B cell (primary cell): Measurements from ENCODE around the gene BEND7. TPM values are rescaled to one million over a fixed set of nuclear protein-coding genes. Genes with fewer than 3 reads are reported as not detected.

Experiments
- ATAC-seq: fragments of 200-7000 bp; cut with Tn5 transposase; one replicate; pipeline ENCODE4 v1.10.0; 2021; ENCODE audit warnings: low read depth, mild to moderate bottlenecking, moderate number of reproducible peaks, moderate library complexity
- CTCF ChIA-PET: fragments of 350-600 bp; sonication (Branson Sonifier 250); formaldehyde crosslinking; loops from one replicate; lab custom pipeline; 2021; ENCODE audit warnings: antibody characterized with exemption, inconsistent platforms; lab: Charles Lee
- POLR2A ChIA-PET: fragments of 350-600 bp; sonication (Branson Sonifier 250); formaldehyde crosslinking; loops from one replicate; lab custom pipeline; 2021; ENCODE audit warnings: antibody characterized with exemption; lab: Charles Lee
- DNase-seq: peaks from one replicate; pipeline ENCODE4 v3.0.0; 2013
- H2AFZ ChIP-seq: 2 replicates; pipeline ENCODE4 v1.6.1; 2012; ENCODE audit warnings: mild to moderate bottlenecking, low read depth, low read length; ENCODE audit not compliant: insufficient read depth, poor library complexity, severe bottlenecking
- H3K27ac ChIP-seq, 2 donors: 1 replicate in 1 of 2; 2 replicates in 1 of 2; pipeline ENCODE4 v1.5.1; 2012 to 2013; ENCODE audit warnings: low read length in 2 of 2, mild to moderate bottlenecking in 2 of 2, moderate library complexity in 1 of 2
- H3K27me3 ChIP-seq, 4 experiments: fragments of 200-600 bp in 1 of 4; sonication (generic) in 1 of 4; replicated peaks in 1 of 4; 1 replicate in 2 of 4; 2 replicates in 2 of 4; pipeline versions ENCODE4 v1.6.1 to v1.7.0; 2013 to 2016; ENCODE audit warnings: low read length in 3 of 4, mild to moderate bottlenecking in 2 of 4, mixed read lengths in 1 of 4, moderate library complexity in 1 of 4; ENCODE audit not compliant: insufficient read depth in 4 of 4, control insufficient read depth in 3 of 4; ENCODE audit errors: control extremely low read depth in 1 of 4
- H3K36me3 ChIP-seq, 2 experiments: replicated peaks in 1 of 2; 1 replicate in 1 of 2; 2 replicates in 1 of 2; pipeline versions ENCODE4 v1.6.1 to v1.7.1; 2013; ENCODE audit warnings: low read length in 1 of 2; ENCODE audit not compliant: insufficient read depth in 2 of 2, control insufficient read depth in 1 of 2; ENCODE audit errors: control extremely low read depth in 1 of 2, extremely low read depth in 1 of 2
- H3K4me1 ChIP-seq, 2 donors: fragments of 200-600 bp in 1 of 2; sonication (generic) in 1 of 2; 1 replicate in 1 of 2; 2 replicates in 1 of 2; pipeline versions ENCODE4 v1.5.1 to v1.6.1; 2013 to 2017; ENCODE audit warnings: low read length in 2 of 2; ENCODE audit not compliant: control insufficient read depth in 2 of 2, insufficient read depth in 2 of 2
- H3K4me2 ChIP-seq: replicated peaks from 2 replicates; pipeline ENCODE3; 2012; ENCODE audit warnings: mild to moderate bottlenecking, low read depth, low read length; ENCODE audit not compliant: poor library complexity, severe bottlenecking
- H3K4me3 ChIP-seq, 5 experiments: fragments of 200-600 bp in 1 of 5; sonication (generic) in 1 of 5; 1 replicate in 3 of 5; 2 replicates in 2 of 5; pipeline versions ENCODE4 v1.5.1 to v1.7.0; 2011 to 2016; ENCODE audit warnings: low read length in 4 of 5, mild to moderate bottlenecking in 4 of 5, low read depth in 2 of 5, control low read depth in 1 of 5, moderate library complexity in 1 of 5; ENCODE audit not compliant: insufficient read depth in 1 of 5; ENCODE audit errors: control extremely low read depth in 1 of 5, extremely low read depth in 1 of 5
- H3K79me2 ChIP-seq: fragments of 200-600 bp; sonication (generic); one replicate; pipeline ENCODE4 v1.6.0; 2016; ENCODE audit warnings: low read length; ENCODE audit not compliant: control insufficient read depth, insufficient read depth
- H3K9ac ChIP-seq: fragments of 200-600 bp; sonication (generic); 2 replicates; pipeline ENCODE4 v1.6.1; 2017; ENCODE audit warnings: mild to moderate bottlenecking, low read length, moderate library complexity
- H3K9me3 ChIP-seq, 3 donors: one replicate each; pipeline versions ENCODE4 v1.6.1 to v1.7.1; 2013; ENCODE audit warnings: low read length in 2 of 3; ENCODE audit not compliant: control insufficient read depth in 2 of 3, insufficient read depth in 1 of 3; ENCODE audit errors: control extremely low read depth in 1 of 3
- H4K20me1 ChIP-seq: 2 replicates; pipeline ENCODE4 v1.6.0; 2012; ENCODE audit warnings: mild to moderate bottlenecking, low read length; ENCODE audit not compliant: insufficient read depth, control insufficient read depth, poor library complexity, severe bottlenecking
- H3K27ac Mint-ChIP-seq: one replicate; pipeline ENCODE4 v1.8.0; 2021; ENCODE audit warnings: mixed read lengths
- H3K27me3 Mint-ChIP-seq: one replicate; pipeline ENCODE4 v1.8.0; 2021; ENCODE audit warnings: mixed read lengths
- H3K4me1 Mint-ChIP-seq: one replicate; pipeline ENCODE4 v1.8.0; 2021; ENCODE audit warnings: mixed read lengths
- H3K4me3 Mint-ChIP-seq: one replicate; pipeline ENCODE4 v1.8.0; 2021; ENCODE audit warnings: mixed read lengths
- H3K9me3 Mint-ChIP-seq: one replicate; pipeline ENCODE4 v1.8.0; 2022; ENCODE audit warnings: mixed read lengths; ENCODE audit not compliant: insufficient read depth
- CTCF ChIP-seq: fragments of 200-600 bp; IDR thresholded peaks from one replicate; pipeline ENCODE4 v1.8.0; 2022; ENCODE audit warnings: antibody characterized with exemption, mild to moderate bottlenecking
- EZH2 ChIP-seq: IDR thresholded peaks from 2 replicates; pipeline ENCODE4 v1.6.1; 2012; ENCODE audit warnings: borderline replicate concordance, low read depth, mild to moderate bottlenecking, moderate library complexity, low read length; ENCODE audit not compliant: insufficient read depth, poor library complexity, severe bottlenecking
- WGBS: methylation state at CpG from one replicate; pipeline ENCODE4 v1.1.5; 2013; ENCODE audit warnings: missing lambda C conversion rate; ENCODE audit not compliant: insufficient coverage; 5-methylcytosine and 5-hydroxymethylcytosine counted together
- intact Hi-C: fragments of 100-400 bp; cut with micrococcal nuclease; formaldehyde crosslinking; loops from one replicate; pipeline ENCODE4 v1.10.0; 2022
- polyA plus RNA-seq: library from polyadenylated mRNA; depleted of rRNA; stranded (reverse); fragments of >200 nt; gene quantifications from 2 replicates; pipeline ENCODE4 v1.2.3, GENCODE V29; 2012
- total RNA-seq, 2 donors: library from RNA; stranded (reverse); fragments of 120-200 nt in 1 of 2; gene quantifications; 1 replicate in 1 of 2; 2 replicates in 1 of 2; pipeline versions ENCODE4 v1.2.3 to v1.2.4, GENCODE V29; 2013 to 2022

The BEND7 gene
- total and polyA plus RNA-seq, 2 donors (not counting 1 experiment from before 2014, with no cell fraction given), result 0.10 TPM; not detected in 1

GRCh38 chr10:13440185-13441061 is 88.4 kb downstream of the BEND7 start:
- Histone ChIP-seq H3K79me2 (no peaks in the 10 kb centered on the region), H3K4me3 (peak overlapping the region in 4 of 5 experiments; percentile 26 to 58 (median 42)), H3K9me3 (peaks cover 0 to 8% (median 0%) of the 10 kb centered on the region in 3 donors), H3K9ac (peak overlapping the region; percentile 50), H3K4me2 (peak overlapping the region; percentile 87), H4K20me1 (no peaks in the 10 kb centered on the region), H3K4me1 (peaks cover 13 to 15% of the 10 kb centered on the region in 2 donors), H2AFZ (peak overlapping the region; percentile 73), H3K27me3 (peaks cover 0 to 33% (median 27%) of the 10 kb centered on the region in 4 experiments), H3K27ac (no peak overlapping the region), H3K36me3 (no peaks in the 10 kb centered on the region)
- Mint-ChIP-seq H3K27ac (no peak overlapping the region), H3K4me3 (peak overlapping the region; percentile 65), H3K4me1 (peaks cover 13% of the 10 kb centered on the region), H3K9me3 (no peaks in the 10 kb centered on the region), H3K27me3 (peaks cover 49% of the 10 kb centered on the region)
- TF ChIP-seq CTCF (peak; percentile 97), EZH2 (no peak)
- peak; percentile 89 for ATAC-seq
- ChIA-PET CTCF (interaction anchor here (0.6 to 2.5 kb wide), 17 partner anchors 9 to 1083 kb away, joined by 3 to 68 read pairs (median 4); partner anchors contain the start of genes MCM10 and SEPHS1), POLR2A (no interaction called here)
- DNase-seq, result peak; percentile 78
- WGBS, result 1% methylated on average over 25 of the region's 30 CpGs
- intact Hi-C loops, result loop anchor here (1.0 to 5.0 kb wide), 3 partner anchors 43 to 337 kb away; partner anchors contain the start of gene MCM10
